Measurements from ENCODE around the gene SLC16A6.
"Not testable (repeated sequence)": the region's sequence is repeated elsewhere in the genome, so short reads cannot be mapped to it uniquely, and the experiment has no call there.

GRCh38 chr17:68331932-68332331, 41.0 kb upstream of the SLC16A6 start:
- not testable (repeated sequence) for TF ChIP-seq SP1 (CRISPR knock-in tag; conservative IDR thresholded peaks at IDR 0.05); CTCF (IDR thresholded peaks at IDR 0.05); HMGA2 (CRISPR knock-in tag; IDR thresholded peaks at IDR 0.05); TP53 (CRISPR knock-in tag; IDR thresholded peaks at IDR 0.05); CREM (CRISPR knock-in tag; IDR thresholded peaks at IDR 0.05); ZNF121 (CRISPR knock-in tag; IDR thresholded peaks at IDR 0.05); IRF1 (CRISPR knock-in tag; IDR thresholded peaks at IDR 0.05); USF2 (CRISPR knock-in tag; IDR thresholded peaks at IDR 0.05)
